NCI-H748 treated with DMSO at 0.1 percent for 48 hours (cell line): ENCODE data around the gene POLE3.
A peak's percentile ranks its signal among the peaks of the same experiment; 100 is the strongest.
"Not testable (repeated sequence)": the region's sequence is repeated elsewhere in the genome, so short reads cannot be mapped to it uniquely, and the experiment has no call there.

ENCODE experiments used
- DNase-seq: peaks from one replicate; lab custom pipeline; 2025; lab: John Stamatoyannopoulos, UW

POLE3 gene

DNA sequence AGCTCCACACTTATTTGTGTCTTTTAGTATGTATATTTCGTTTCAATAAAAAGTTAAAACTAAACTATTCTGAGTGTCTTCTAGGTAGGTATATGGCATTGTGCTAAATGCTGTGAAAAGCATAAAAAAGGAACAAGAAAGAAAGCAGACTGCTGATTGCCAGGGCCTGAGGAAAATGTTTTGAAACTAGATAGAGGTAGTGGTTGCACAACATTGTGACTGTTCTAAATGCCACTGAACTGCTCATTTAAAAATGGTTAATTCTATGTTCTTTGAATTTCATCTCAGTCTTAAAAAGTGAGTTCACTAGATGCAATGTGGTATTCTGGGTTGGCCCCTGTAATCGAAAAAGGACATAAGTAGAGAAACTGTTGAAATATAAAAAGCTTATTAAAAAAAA lies 6.8 kb downstream of the POLE3 start:
- DNase-seq: no peak

DNA sequence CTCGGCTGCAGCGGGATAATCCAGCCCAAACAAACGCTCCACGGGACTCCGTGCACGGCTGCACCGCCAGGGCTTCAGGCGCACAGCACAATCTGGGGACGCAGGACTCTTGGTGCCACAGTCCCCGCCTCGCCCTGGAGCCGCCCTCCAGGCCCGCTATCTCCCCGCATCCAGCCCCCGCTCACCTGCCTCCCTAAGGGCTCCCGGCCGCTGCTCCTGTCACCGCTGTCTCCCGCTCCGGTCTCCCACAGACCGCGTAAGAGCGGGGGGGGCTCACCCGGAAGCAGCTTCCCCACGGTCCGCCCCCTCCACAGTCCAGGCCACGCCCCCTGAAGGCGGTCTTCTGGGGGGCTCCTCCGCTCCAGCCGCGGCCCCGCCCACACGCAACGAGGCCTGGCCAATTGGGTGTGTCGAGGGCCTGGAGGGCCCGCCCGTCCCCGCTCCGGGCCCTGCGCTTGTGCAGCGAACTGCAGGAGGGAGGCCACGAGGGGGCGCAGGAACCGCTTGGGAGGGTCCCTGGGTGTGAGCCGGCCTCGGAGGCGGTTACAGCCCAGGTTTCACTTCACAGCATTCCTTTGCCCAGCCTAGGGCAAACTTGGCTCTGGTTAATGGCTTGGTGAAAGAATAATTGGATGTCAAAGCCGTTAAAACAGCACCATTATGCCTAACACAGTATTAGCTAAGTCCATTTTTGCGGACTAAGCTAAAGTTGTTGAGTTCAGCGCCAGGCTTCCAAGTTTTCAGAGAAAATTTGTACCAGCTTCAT lies 9.3 kb downstream of the POLE3 start, which contains the start of gene ALAD:
TSS of gene ALAD (minus strand) at position 258 of the 766 bp plus-strand sequence. CDS start 7,725 bp downstream, outside the sequence.
- DNase-seq: peak; percentile 96

GRCh38 chr9:113399646-113400200 lies 10.8 kb downstream of the POLE3 start:
- no peak for DNase-seq

DNA sequence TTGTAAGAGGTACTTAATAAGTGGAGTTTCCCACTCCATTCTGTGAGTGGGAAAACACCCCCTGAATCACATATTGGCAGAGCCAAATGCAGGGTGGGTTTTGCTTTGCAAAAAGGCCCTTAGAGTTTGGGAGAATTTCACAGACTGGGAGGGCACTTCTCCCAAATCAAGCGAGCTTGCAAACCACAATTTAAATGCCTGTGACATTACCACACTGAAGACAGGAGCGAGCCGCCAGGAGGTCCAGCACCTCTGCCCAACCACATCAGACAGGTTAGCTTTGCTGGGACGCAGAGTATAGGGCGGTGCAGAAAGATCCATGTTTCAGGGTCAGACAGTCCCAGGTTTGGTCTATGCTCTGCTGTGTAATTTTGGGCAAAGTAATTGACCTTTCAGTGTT lies 11.7 kb downstream of the POLE3 start:
- no peak for DNase-seq

DNA sequence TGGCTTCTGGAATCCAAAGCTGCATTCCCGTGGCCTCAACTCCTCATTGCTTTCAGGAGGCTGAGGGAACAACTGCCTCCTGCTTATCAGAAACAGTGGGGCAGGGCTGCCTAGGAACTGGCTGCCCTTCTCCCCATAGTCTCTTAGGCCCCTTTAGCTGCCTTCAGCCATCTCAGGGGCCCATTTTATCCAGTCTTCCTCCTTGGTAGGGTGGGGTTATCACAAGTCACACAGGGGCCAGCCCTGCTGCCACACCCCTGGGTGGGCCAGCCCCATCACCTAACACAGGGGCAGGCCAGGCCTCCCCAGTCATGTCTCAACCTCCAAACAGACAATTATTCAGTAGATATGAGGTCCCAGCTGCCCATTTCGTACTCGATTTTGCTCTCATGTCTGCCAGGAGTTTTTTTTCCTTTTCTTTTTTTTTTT lies 13.3 kb downstream of the POLE3 start:
- no peak for DNase-seq

- DNase-seq: no peak
Measured at GRCh38 chr9:113395000-113395861, 15.2 kb downstream of the POLE3 start.

GRCh38 chr9:113393281-113393680 lies 17.2 kb downstream of the POLE3 start:
- no peak for DNase-seq

DNA sequence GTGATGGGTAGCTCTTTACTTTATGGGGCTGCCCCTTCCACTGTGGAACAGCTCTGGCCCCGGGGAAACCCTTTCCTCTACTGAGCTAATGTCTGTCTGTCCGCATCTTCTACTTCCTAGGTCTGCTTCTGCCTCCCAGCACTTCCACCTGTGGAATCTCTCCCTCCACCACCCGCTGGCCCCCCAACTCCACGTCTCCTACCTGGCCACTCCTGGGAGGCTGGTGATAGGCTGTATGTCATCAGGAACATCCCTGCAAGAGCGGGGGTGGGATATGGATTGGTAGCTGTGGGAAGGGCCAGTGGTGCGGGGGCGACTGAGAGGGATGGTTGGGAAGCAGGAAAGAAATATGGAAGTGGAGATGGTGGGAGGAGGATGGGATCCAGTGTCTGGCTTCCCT lies 18.6 kb downstream of the POLE3 start:
- DNase-seq: no peak

DNA sequence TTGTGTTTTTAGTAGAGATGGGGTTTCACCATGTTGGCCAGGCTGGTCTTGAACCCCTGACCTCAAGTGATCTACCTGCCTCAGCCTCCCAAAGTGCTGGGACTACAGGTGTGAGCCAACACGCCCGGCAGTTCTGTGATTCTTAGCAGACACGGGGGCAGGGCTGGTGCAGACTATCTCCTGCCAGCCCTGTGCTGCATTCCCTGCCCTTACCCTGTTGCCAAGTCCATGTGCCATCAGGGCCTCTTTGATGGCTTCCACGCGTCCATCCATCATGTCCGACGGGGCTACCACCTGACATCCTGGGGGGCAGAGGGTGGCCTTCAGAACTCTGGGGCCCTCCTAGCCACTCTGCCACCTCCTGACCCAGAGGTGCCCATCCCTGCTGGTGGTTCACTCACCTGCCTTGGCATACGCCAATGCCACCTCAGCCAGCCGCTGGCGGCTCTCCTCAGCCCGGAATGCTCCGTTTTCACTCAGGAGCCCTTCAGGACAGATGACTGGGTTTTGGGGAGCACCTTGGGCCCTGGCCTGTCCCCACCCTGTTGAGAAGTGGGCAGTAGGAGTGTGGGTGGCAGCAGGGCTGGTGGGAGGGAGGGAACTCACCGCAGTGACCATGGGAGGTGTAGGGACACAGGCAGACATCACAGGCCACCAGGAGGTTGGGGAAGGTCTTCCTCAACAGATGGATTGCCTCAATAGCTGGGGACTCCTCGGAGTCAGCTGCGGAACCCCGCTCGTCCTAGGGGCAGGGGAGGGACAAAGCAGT lies 20.1 kb downstream of the POLE3 start:
- DNase-seq: no peak

GRCh38 chr9:113389451-113389850 lies 21.0 kb downstream of the POLE3 start:
- no peak for DNase-seq

DNA sequence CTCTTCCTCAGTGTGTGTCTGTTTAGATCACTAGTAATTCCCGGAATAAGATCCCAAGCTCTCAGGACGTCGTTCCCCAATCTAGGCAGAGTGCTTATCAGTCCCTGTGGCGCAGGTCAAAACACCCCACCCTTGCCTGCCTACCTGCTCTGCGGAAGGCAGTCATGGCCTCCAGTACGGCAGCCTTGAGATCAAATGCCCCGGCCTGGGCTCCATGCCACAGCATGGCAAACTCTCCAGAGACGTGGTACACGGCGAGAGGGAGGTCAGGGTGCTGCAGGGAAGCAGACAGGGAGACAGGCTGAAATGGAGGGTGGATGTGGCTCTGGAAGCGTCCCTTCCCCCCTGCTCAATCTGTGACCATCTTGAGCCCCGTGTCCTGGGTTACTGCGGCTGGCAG lies 21.6 kb downstream of the POLE3 start:
- DNase-seq: no peak

GRCh38 chr9:113387560-113388230 lies 22.8 kb downstream of the POLE3 start:
- no peak for DNase-seq

- DNase-seq: no peak
Measured at GRCh38 chr9:113386571-113387393, 23.7 kb downstream of the POLE3 start.

DNA sequence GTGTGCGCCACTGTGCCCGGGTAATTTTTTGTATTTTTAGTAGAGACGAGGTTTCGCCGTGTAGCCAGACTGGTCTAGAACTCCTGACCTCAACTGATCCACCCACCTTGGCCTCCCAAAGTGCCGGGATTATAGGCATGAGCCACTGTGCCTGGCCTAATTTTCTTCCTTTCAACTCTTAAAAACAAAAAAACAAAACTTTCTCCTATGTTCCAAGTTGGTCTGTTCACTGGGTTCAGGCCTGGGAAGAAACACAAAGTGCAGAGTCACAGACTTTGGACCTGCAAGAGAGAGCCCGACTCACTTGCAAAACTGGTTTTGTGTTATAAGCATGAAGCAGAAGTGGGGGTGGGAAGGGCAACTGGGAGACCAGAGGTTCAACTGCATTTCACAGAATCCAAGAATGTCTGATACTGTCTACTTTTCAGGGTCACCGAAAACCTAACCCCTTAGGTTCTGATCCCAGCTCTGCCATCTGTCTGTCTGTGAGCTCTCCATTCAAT lies 28.5 kb downstream of the POLE3 start:
- DNase-seq: no peak

DNA sequence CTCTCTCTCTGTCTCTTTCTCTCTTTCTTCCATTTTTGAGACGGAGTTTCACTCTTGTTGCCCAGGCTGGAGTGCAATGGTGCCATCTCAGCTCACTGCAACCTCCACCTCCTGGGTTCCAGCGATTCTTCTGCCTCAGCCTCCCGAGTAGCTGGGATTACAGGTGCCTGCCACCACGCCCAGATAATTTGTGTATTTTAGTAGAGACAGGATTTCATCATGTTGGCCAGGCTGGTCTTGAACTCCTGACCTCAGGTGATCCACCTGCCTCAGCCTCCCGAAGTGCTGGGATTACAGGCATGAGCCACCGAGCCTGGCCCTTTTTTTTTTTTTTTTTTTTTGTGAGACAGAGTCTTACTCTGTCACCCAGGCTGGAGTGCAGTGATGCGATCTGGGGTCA lies 29.0 kb downstream of the POLE3 start:
- DNase-seq: not testable (repeated sequence)

DNA sequence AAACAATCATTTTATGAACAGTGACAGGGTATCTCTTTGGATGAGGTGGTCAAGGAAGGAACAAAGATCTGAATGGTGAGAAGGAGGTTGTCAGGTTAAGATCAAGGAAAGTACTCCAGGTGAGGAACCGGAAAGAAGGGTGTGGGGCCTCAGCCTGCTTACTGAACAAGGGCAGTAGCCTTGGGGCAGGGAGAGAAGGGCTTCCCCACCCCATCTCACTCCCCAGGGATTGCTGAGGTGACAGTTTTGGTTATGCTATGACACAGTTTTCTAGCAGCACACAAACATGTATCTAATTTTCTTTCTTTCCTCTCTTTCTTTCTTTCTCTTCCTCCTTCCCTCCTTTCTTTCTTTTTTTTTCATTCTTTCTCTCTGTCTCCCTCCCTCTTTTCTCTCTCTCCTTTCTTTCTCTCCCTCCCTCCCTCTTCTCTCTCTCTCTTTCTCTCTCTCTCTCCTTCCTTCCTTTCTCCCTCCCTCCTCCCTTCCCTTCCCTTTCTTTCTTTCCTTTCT lies 29.6 kb downstream of the POLE3 start:
- DNase-seq: peak; percentile 29

DNA sequence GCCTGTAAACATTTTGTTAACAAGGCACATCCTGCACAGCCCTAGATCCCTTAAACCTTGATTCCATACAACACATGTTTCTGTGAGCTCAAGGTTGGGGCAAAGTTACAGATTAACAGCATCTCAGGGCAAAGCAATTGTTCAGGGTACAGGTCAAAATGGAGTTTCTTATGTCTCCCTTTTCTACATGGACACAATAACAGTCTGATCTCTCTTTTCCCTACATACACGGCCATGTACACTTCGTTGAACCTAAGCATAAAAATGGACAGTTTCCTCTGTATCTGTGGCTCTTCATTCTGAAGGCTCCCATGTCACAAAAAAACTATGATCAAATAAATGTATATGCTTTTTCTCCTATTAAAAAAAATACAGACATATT lies 30.7 kb downstream of the POLE3 start:
- not testable (repeated sequence) for DNase-seq

- not testable (repeated sequence) for DNase-seq
Measured at GRCh38 chr9:113379094-113379828, 31.2 kb downstream of the POLE3 start.
